ENCODE results near the gene EPS8. TPM values are rescaled to one million over a fixed set of nuclear protein-coding genes. Genes with fewer than 3 reads are reported as not detected.

Gene EPS8
- total and polyA plus RNA-seq, 7 donors = 47.7 to 132 (median 108) TPM

- DNase-seq = no peak
- Histone ChIP-seq H3K36me3 (no peaks in the 10 kb centered on the region), H3K9me3 (peaks cover 0 to 1% (median 0%) of the 10 kb centered on the region in 4 donors), H3K27me3 (no peaks in the 10 kb centered on the region), H3K27ac (no peak overlapping the region), H3K4me1 (peaks cover 0 to 7% (median 3%) of the 10 kb centered on the region in 4 donors), H3K4me3 (no peak overlapping the region)
- TF ChIP-seq EP300 (IDR thresholded peaks at IDR 0.05) (no peak), CTCF (IDR thresholded peaks at IDR 0.05) (no peak), POLR2A (IDR thresholded peaks at IDR 0.05) (no peak), POLR2AphosphoS5 (IDR thresholded peaks at IDR 0.05) (no peak)
- 83 to 88% methylated on average over 2 of the region's 2 CpGs for WGBS, 2 donors
- intact Hi-C loops (cut with DNase I) = no loop called here
Observed at GRCh38 chr12:15815730-15816129, 26.5 kb upstream of the EPS8 start.

- DNase-seq = no peak
- H3K27me3 ChIP-seq = no peaks in the 10 kb centered on the region
- no peak overlapping the region for H3K27ac ChIP-seq
- WGBS, 2 donors = 72 to 82% methylated on average over 2 of the region's 2 CpGs
- H3K36me3 ChIP-seq = no peaks in the 10 kb centered on the region
- intact Hi-C loops (cut with DNase I) = no loop called here
- TF ChIP-seq CTCF (IDR thresholded peaks at IDR 0.05) = no peak
- TF ChIP-seq POLR2A (IDR thresholded peaks at IDR 0.05) = no peak
- no peak for TF ChIP-seq POLR2AphosphoS5 (IDR thresholded peaks at IDR 0.05)
- no peak for TF ChIP-seq EP300 (IDR thresholded peaks at IDR 0.05)
- no peak overlapping the region for H3K4me3 ChIP-seq
- H3K4me1 ChIP-seq = peaks cover 0 to 8% (median 3%) of the 10 kb centered on the region in 4 donors
- no peaks in the 10 kb centered on the region for H3K9me3 ChIP-seq
Observed at GRCh38 chr12:15811214-15812127, 22.3 kb upstream of the EPS8 start.

DNA sequence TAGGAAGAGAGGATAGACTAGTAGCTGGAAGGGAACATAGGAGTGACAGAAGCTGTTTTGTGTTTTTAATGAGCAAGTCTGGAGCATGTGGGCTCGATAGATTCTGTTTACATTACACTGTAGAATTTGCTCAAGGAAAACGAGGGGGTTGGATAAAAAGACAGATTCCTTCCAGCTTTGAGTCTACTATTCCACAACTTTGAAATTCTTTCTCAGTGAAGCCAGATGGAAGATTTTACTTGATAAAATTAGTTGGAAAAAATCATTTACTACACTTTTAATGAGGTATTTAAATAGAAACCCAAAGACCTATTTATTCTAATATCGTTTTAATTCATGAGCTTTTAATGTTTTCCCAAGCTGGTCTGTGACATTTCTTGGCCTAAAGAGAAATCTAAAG, 19.5 kb upstream of the EPS8 start:
- DNase-seq = no peak
- Histone ChIP-seq H3K27me3 (no peaks in the 10 kb centered on the region), H3K36me3 (no peaks in the 10 kb centered on the region), H3K27ac (no peak overlapping the region), H3K4me3 (no peak overlapping the region), H3K9me3 (no peaks in the 10 kb centered on the region), H3K4me1 (peaks cover 0 to 8% (median 3%) of the 10 kb centered on the region in 4 donors)
- intact Hi-C loops (cut with DNase I) = no loop called here
- TF ChIP-seq POLR2A (IDR thresholded peaks at IDR 0.05) (no peak), POLR2AphosphoS5 (IDR thresholded peaks at IDR 0.05) (no peak), CTCF (IDR thresholded peaks at IDR 0.05) (no peak), EP300 (IDR thresholded peaks at IDR 0.05) (no peak)
- 26 to 55% methylated on average over 3 of the region's 3 CpGs for WGBS, 2 donors

- Histone ChIP-seq H3K27me3 (no peaks in the 10 kb centered on the region), H3K4me3 (no peak overlapping the region), H3K27ac (no peak overlapping the region), H3K36me3 (no peaks in the 10 kb centered on the region), H3K4me1 (peaks cover 0 to 8% (median 3%) of the 10 kb centered on the region in 4 donors), H3K9me3 (no peaks in the 10 kb centered on the region)
- DNase-seq = no peak
- TF ChIP-seq EP300 (IDR thresholded peaks at IDR 0.05) (no peak), CTCF (IDR thresholded peaks at IDR 0.05) (no peak), POLR2AphosphoS5 (IDR thresholded peaks at IDR 0.05) (no peak), POLR2A (IDR thresholded peaks at IDR 0.05) (no peak)
- 82 to 88% methylated on average over 2 of the region's 2 CpGs for WGBS, 2 donors
- intact Hi-C loops (cut with DNase I) = no loop called here
Observed at GRCh38 chr12:15808250-15808649, 19.1 kb upstream of the EPS8 start.

All from sigmoid colon (tissue), 7 donors.